Measurements from ENCODE around the gene FAXC.

The FAXC gene

DNA sequence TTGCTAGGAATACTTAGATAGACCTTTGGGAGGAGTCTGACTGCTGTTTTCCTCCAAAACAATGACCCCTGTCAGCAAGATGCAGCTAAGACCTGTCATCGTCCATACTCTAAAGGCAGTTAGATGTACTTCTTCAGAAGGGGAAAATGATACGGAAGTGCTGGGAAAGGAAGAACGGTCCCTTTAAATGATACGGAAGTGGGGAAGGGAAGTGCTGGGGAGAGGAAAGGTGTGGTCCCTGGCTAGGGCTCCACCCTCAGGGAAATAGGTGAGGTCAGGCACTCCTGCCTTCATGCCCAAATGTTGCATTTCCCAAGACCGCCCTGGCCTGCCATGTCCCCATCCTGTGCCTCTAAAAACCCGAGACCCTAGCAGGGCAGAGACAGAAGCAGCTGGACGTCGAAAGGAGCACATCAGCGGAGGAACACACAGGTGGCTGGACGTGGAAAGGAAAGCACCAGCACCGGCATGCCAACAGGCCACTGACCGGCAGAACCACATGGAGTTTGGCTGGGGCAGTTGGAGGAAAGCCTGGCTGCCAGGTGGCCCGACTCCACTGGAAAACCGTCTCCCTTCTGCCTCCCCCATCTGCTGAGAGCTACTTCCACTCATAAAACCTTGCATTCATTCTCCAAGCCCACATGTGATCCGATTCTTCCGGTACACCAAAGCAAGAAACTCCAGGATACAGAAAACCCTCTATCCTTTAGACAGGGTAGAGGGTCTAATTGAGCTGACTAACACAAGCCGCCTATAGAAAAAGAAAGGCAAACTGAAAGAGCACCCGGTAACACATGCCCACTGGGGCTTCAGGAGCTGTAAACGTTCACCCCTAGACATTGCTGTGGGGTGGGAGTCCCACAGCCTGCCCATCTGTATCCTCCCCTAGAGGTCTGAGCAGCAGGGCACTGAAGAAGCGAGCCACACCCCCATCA lies 94.6 kb downstream of the FAXC start:
- no peak overlapping the region for H2AFZ ChIP-seq (ENCODE audit: low read depth, low read length)
- peaks cover 3% of the 10 kb centered on the region for H3K27me3 ChIP-seq (ENCODE audit: insufficient read depth, low read length)
- H3K9me3 ChIP-seq (ENCODE audit: low read length) = no peaks in the 10 kb centered on the region
- no peaks in the 10 kb centered on the region for H3K4me1 ChIP-seq (ENCODE audit: insufficient read depth, low read length)
- H3K36me3 ChIP-seq (ENCODE audit: insufficient read depth, low read length) = no peaks in the 10 kb centered on the region
- H3K4me3 ChIP-seq (ENCODE audit: low read length) = no peak overlapping the region

DNA sequence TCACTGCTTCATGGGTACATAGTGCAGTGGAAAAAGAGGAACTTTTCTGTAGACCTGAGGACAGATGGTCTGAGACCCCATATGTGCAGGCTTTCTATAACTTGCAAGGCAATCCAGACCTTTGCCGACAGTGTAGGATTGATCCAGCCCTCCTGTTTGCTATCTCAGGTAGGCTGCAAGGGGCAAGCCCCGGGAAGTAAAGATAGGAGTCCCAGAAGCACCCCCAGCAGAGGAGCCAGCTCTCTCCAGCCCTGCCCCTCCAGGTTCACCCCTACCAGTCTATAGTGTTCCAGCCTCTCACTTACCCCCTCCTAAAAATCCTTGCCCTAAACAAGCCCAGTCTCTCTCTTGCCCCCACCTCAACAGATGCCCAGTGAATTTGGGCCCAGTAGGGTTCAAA lies 96.2 kb downstream of the FAXC start:
- no peaks in the 10 kb centered on the region for H3K9me3 ChIP-seq (ENCODE audit: low read length)
- no peaks in the 10 kb centered on the region for H3K36me3 ChIP-seq (ENCODE audit: insufficient read depth, low read length)
- no peaks in the 10 kb centered on the region for H3K4me1 ChIP-seq (ENCODE audit: insufficient read depth, low read length)
- no peak overlapping the region for H2AFZ ChIP-seq (ENCODE audit: low read depth, low read length)
- no peak overlapping the region for H3K4me3 ChIP-seq (ENCODE audit: low read length)
- peaks cover 3% of the 10 kb centered on the region for H3K27me3 ChIP-seq (ENCODE audit: insufficient read depth, low read length)

- no peak overlapping the region for H2AFZ ChIP-seq (ENCODE audit: low read depth, low read length)
- H3K36me3 ChIP-seq (ENCODE audit: insufficient read depth, low read length) = no peaks in the 10 kb centered on the region
- H3K9me3 ChIP-seq (ENCODE audit: low read length) = no peaks in the 10 kb centered on the region
- no peaks in the 10 kb centered on the region for H3K4me1 ChIP-seq (ENCODE audit: insufficient read depth, low read length)
- peaks cover 5% of the 10 kb centered on the region for H3K27me3 ChIP-seq (ENCODE audit: insufficient read depth, low read length)
- H3K4me3 ChIP-seq (ENCODE audit: low read length) = no peak overlapping the region
These were observed 97.1 kb downstream of the FAXC start for GRCh38 chr6:99252421-99252820.

GRCh38 chr6:99250476-99250875 lies 99.0 kb downstream of the FAXC start:
- no peak overlapping the region for H2AFZ ChIP-seq (ENCODE audit: low read depth, low read length)
- H3K36me3 ChIP-seq (ENCODE audit: insufficient read depth, low read length) = no peaks in the 10 kb centered on the region
- peaks cover 6% of the 10 kb centered on the region for H3K27me3 ChIP-seq (ENCODE audit: insufficient read depth, low read length)
- H3K4me1 ChIP-seq (ENCODE audit: insufficient read depth, low read length) = no peaks in the 10 kb centered on the region
- H3K9me3 ChIP-seq (ENCODE audit: low read length) = no peaks in the 10 kb centered on the region
- no peak overlapping the region for H3K4me3 ChIP-seq (ENCODE audit: low read length)

GRCh38 chr6:99246602-99247001 lies 102.9 kb downstream of the FAXC start:
- Histone ChIP-seq H2AFZ (ENCODE audit: low read depth, low read length) (no peak overlapping the region), H3K36me3 (ENCODE audit: insufficient read depth, low read length) (no peaks in the 10 kb centered on the region), H3K27me3 (ENCODE audit: insufficient read depth, low read length) (peaks cover 9% of the 10 kb centered on the region), H3K4me3 (ENCODE audit: low read length) (no peak overlapping the region), H3K4me1 (ENCODE audit: insufficient read depth, low read length) (no peaks in the 10 kb centered on the region), H3K9me3 (ENCODE audit: low read length) (no peaks in the 10 kb centered on the region)

GRCh38 chr6:99241905-99242534 lies 107.5 kb downstream of the FAXC start:
- Histone ChIP-seq H3K9me3 (ENCODE audit: low read length) (no peaks in the 10 kb centered on the region), H2AFZ (ENCODE audit: low read depth, low read length) (no peak overlapping the region), H3K27me3 (ENCODE audit: insufficient read depth, low read length) (peaks cover 3% of the 10 kb centered on the region), H3K36me3 (ENCODE audit: insufficient read depth, low read length) (no peaks in the 10 kb centered on the region), H3K4me3 (ENCODE audit: low read length) (no peak overlapping the region), H3K4me1 (ENCODE audit: insufficient read depth, low read length) (no peaks in the 10 kb centered on the region)

DNA sequence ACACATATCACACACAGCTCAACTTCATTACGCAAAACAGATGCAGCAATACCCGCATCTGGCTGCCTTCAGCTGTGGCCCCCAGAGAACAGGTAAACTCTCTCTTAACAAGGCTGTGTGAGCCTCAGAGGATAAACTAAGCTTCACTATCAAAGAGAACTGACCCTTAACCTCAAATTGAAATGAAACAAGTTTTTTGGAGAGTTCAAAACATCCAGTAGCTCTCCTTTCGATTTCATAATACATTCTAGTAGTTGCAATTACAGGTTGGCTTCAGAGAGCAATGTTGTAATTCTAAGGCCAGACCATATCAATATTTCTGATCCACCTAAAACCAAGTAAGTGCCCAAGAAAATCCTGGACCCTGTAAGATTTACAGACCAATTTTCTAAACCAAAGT lies 113.5 kb downstream of the FAXC start:
- no peaks in the 10 kb centered on the region for H3K9me3 ChIP-seq (ENCODE audit: low read length)
- no peaks in the 10 kb centered on the region for H3K36me3 ChIP-seq (ENCODE audit: insufficient read depth, low read length)
- peaks cover 5% of the 10 kb centered on the region for H3K27me3 ChIP-seq (ENCODE audit: insufficient read depth, low read length)
- no peak overlapping the region for H2AFZ ChIP-seq (ENCODE audit: low read depth, low read length)
- no peaks in the 10 kb centered on the region for H3K4me1 ChIP-seq (ENCODE audit: insufficient read depth, low read length)
- H3K4me3 ChIP-seq (ENCODE audit: low read length) = no peak overlapping the region

GRCh38 chr6:99233219-99233618 lies 116.3 kb downstream of the FAXC start:
- Histone ChIP-seq H3K36me3 (ENCODE audit: insufficient read depth, low read length) (no peaks in the 10 kb centered on the region), H3K9me3 (ENCODE audit: low read length) (no peaks in the 10 kb centered on the region), H3K4me1 (ENCODE audit: insufficient read depth, low read length) (no peaks in the 10 kb centered on the region), H3K4me3 (ENCODE audit: low read length) (no peak overlapping the region), H3K27me3 (ENCODE audit: insufficient read depth, low read length) (peaks cover 5% of the 10 kb centered on the region), H2AFZ (ENCODE audit: low read depth, low read length) (no peak overlapping the region)

- Histone ChIP-seq H3K27me3 (ENCODE audit: insufficient read depth, low read length) (peaks cover 5% of the 10 kb centered on the region), H2AFZ (ENCODE audit: low read depth, low read length) (no peak overlapping the region), H3K36me3 (ENCODE audit: insufficient read depth, low read length) (no peaks in the 10 kb centered on the region), H3K4me1 (ENCODE audit: insufficient read depth, low read length) (no peaks in the 10 kb centered on the region), H3K4me3 (ENCODE audit: low read length) (no peak overlapping the region), H3K9me3 (ENCODE audit: low read length) (no peaks in the 10 kb centered on the region)
These were observed 117.4 kb downstream of the FAXC start for GRCh38 chr6:99232056-99232455.

GRCh38 chr6:99225172-99225571 lies 124.3 kb downstream of the FAXC start:
- Histone ChIP-seq H3K4me3 (ENCODE audit: low read length) (no peak overlapping the region), H2AFZ (ENCODE audit: low read depth, low read length) (no peak overlapping the region), H3K9me3 (ENCODE audit: low read length) (no peaks in the 10 kb centered on the region), H3K27me3 (ENCODE audit: insufficient read depth, low read length) (no peaks in the 10 kb centered on the region), H3K36me3 (ENCODE audit: insufficient read depth, low read length) (no peaks in the 10 kb centered on the region), H3K4me1 (ENCODE audit: insufficient read depth, low read length) (no peaks in the 10 kb centered on the region)
